ENCODE results near the gene TMEM205.

TMEM205 gene

GRCh38 chr19:11299946-11300810 is 45.9 kb downstream of the TMEM205 start:
- DNase-seq (ENCODE audit: low read depth, low spot score): no peak

GRCh38 chr19:11296264-11296663 is 49.8 kb downstream of the TMEM205 start:
- DNase-seq (ENCODE audit: low read depth, low spot score): no peak

- DNase-seq (ENCODE audit: low read depth, low spot score): no peak
These were observed 50.3 kb downstream of the TMEM205 start, which contains the start of gene TSPAN16 for GRCh38 chr19:11295665-11296245. Gene TSPAN16 (plus strand): TSS chr19:11296160. CDS start chr19:11296298, 138 bp downstream.

- DNase-seq (ENCODE audit: low read depth, low spot score): no peak
These were observed 50.9 kb downstream of the TMEM205 start for GRCh38 chr19:11295180-11295579.

- DNase-seq (ENCODE audit: low read depth, low spot score): peak; percentile 99
These were observed 52.4 kb downstream of the TMEM205 start for GRCh38 chr19:11293433-11294389.

Measured in ELF-1 (cell line).